ENCODE results near the gene ODF2.

Gene ODF2

GRCh38 chr9:128532581-128532980 lies 76.8 kb downstream of the ODF2 start:
- no peak for DNase-seq

GRCh38 chr9:128540634-128541360 lies 85.0 kb downstream of the ODF2 start:
- DNase-seq, result no peak

- no peak for DNase-seq
These were observed 90.7 kb downstream of the ODF2 start for GRCh38 chr9:128546504-128546903.

- DNase-seq, result no peak
These were observed 93.1 kb downstream of the ODF2 start for GRCh38 chr9:128548876-128549275.

GRCh38 chr9:128550226-128550625 lies 94.4 kb downstream of the ODF2 start:
- no peak for DNase-seq
